ENCODE measurements around the gene ROR1. TPM values are rescaled to one million over a fixed set of nuclear protein-coding genes. Genes with fewer than 3 reads are reported as not detected.

Gene ROR1
- total and polyA plus RNA-seq, 2 of the 13 experiments (the other 11 are each of a cell fraction or from before 2014, with no cell fraction given): 0.58 to 2.3 TPM

DNA sequence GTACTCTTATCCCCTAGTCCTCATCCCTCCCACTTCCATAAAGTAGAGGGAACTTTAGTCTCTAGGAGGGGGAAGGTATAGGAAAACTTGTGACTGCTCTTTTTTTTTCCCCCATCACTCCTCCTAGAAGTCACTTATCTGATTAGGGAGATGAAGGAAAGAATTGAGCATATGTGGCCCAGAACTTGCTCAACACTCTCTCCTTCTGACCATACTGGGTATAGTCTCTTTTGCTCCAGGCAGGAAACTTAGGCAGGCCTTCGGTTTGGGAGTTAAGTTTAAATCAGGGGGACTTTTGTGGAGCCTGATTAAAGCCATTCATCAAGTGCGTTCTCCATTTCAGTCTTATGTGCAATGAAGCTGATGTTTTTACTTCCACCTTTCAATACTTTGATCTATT, 435.4 kb downstream of the ROR1 start:
- Histone ChIP-seq H3K27me3 (ENCODE audit: control insufficient read depth in 1 of 2, insufficient read depth in 2 of 2, low read length in 2 of 2) (0 out of 5 replicates have a peak, but pooled peaks cover 0 to 3% of the 10 kb centered on the region in 2 experiments), H3K27ac (ENCODE audit: extremely low read length, insufficient read depth, low read length) (no peak overlapping the region), H3K9ac (ENCODE audit: insufficient read depth, low read depth, low read length) (no peak overlapping the region), H3K36me3 (replicated peaks in 1 of 2; ENCODE audit: control insufficient read depth in 1 of 2, insufficient read depth in 2 of 2, low read length in 2 of 2) (no peaks in the 10 kb centered on the region), H4K20me1 (ENCODE audit: insufficient read depth, low read length) (no peaks in the 10 kb centered on the region), H2AFZ (ENCODE audit: low read length) (no peak overlapping the region), H3K79me2 (ENCODE audit: insufficient read depth, low read length) (no peaks in the 10 kb centered on the region), H3K4me2 (ENCODE audit: low read depth, low read length) (no peak overlapping the region), H3K9me3 (ENCODE audit: low read length) (no peaks in the 10 kb centered on the region), H3K4me1 (ENCODE audit: insufficient read depth, low read length) (no peaks in the 10 kb centered on the region), H3K4me3 (replicated peaks in 1 of 3; ENCODE audit: insufficient read depth in 1 of 3, low read depth in 2 of 3, low read length in 3 of 3) (no peak overlapping the region)
- intact Hi-C loops (cut with micrococcal nuclease; ENCODE audit: unreplicated experiment): no loop called here
- in situ Hi-C loops (cut with HindIII; ENCODE audit: extremely low pct_ligation_motif_present, low pct_unique_long_range_greater_than_20kb): no loop called here
- no TSS peak for BruUV-seq (replicated peaks)
- no peak for ATAC-seq
- POLR2A ChIA-PET: no interaction called here
- no peak for DNase-seq (ENCODE audit: low spot score)
- no peak for FAIRE-seq
- WGBS (ENCODE audit: low lambda C conversion rate): 53% methylated on average over 2 of the region's 2 CpGs
- CTCF ChIA-PET (ENCODE audit: low intra/inter-chr PET ratio, low total read pairs): no interaction called here
- TF ChIP-seq, protein P1, sequence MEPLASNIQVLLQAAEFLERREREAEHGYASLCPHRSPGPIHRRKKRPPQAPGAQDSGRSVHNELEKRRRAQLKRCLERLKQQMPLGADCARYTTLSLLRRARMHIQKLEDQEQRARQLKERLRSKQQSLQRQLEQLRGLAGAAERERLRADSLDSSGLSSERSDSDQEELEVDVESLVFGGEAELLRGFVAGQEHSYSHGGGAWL (CRISPR knock-in tag; IDR thresholded peaks at IDR 0.05): no peak
- TF ChIP-seq NRL (CRISPR knock-in tag; IDR thresholded peaks at IDR 0.05; ENCODE audit: borderline replicate concordance): no peak
- TF ChIP-seq PAX8 (CRISPR knock-in tag; IDR thresholded peaks at IDR 0.05; ENCODE audit: borderline replicate concordance): no peak
- TF ChIP-seq ZNF891 (CRISPR knock-in tag; IDR thresholded peaks at IDR 0.05): no peak
- TF ChIP-seq, protein P2, sequence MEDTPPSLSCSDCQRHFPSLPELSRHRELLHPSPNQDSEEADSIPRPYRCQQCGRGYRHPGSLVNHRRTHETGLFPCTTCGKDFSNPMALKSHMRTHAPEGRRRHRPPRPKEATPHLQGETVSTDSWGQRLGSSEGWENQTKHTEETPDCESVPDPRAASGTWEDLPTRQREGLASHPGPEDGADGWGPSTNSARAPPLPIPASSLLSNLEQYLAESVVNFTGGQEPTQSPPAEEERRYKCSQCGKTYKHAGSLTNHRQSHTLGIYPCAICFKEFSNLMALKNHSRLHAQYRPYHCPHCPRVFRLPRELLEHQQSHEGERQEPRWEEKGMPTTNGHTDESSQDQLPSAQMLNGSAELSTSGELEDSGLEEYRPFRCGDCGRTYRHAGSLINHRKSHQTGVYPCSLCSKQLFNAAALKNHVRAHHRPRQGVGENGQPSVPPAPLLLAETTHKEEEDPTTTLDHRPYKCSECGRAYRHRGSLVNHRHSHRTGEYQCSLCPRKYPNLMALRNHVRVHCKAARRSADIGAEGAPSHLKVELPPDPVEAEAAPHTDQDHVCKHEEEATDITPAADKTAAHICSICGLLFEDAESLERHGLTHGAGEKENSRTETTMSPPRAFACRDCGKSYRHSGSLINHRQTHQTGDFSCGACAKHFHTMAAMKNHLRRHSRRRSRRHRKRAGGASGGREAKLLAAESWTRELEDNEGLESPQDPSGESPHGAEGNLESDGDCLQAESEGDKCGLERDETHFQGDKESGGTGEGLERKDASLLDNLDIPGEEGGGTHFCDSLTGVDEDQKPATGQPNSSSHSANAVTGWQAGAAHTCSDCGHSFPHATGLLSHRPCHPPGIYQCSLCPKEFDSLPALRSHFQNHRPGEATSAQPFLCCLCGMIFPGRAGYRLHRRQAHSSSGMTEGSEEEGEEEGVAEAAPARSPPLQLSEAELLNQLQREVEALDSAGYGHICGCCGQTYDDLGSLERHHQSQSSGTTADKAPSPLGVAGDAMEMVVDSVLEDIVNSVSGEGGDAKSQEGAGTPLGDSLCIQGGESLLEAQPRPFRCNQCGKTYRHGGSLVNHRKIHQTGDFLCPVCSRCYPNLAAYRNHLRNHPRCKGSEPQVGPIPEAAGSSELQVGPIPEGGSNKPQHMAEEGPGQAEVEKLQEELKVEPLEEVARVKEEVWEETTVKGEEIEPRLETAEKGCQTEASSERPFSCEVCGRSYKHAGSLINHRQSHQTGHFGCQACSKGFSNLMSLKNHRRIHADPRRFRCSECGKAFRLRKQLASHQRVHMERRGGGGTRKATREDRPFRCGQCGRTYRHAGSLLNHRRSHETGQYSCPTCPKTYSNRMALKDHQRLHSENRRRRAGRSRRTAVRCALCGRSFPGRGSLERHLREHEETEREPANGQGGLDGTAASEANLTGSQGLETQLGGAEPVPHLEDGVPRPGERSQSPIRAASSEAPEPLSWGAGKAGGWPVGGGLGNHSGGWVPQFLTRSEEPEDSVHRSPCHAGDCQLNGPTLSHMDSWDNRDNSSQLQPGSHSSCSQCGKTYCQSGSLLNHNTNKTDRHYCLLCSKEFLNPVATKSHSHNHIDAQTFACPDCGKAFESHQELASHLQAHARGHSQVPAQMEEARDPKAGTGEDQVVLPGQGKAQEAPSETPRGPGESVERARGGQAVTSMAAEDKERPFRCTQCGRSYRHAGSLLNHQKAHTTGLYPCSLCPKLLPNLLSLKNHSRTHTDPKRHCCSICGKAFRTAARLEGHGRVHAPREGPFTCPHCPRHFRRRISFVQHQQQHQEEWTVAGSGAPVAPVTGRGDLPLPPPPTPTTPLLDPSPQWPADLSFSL (CRISPR knock-in tag; IDR thresholded peaks at IDR 0.05): no peak
- no peak for TF ChIP-seq ZBTB40 (IDR thresholded peaks at IDR 0.05)
- TF ChIP-seq ZBTB40 (CRISPR knock-in tag; IDR thresholded peaks at IDR 0.05): no peak

Data from HepG2 (cell line).